HG03175 (cell line): ENCODE results near the gene VWA5B1.
"Not testable (repeated sequence)": the region's sequence is repeated elsewhere in the genome, so short reads cannot be mapped to it uniquely, and the experiment has no call there.

ENCODE experiments used
- ATAC-seq: cut with Tn5 transposase; IDR thresholded peaks from one replicate; pipeline ENCODE4 v1.9.1; 2021; ENCODE audit warnings: mild to moderate bottlenecking, moderate library complexity; ENCODE audit not compliant: unreplicated experiment

VWA5B1 gene, protein sequence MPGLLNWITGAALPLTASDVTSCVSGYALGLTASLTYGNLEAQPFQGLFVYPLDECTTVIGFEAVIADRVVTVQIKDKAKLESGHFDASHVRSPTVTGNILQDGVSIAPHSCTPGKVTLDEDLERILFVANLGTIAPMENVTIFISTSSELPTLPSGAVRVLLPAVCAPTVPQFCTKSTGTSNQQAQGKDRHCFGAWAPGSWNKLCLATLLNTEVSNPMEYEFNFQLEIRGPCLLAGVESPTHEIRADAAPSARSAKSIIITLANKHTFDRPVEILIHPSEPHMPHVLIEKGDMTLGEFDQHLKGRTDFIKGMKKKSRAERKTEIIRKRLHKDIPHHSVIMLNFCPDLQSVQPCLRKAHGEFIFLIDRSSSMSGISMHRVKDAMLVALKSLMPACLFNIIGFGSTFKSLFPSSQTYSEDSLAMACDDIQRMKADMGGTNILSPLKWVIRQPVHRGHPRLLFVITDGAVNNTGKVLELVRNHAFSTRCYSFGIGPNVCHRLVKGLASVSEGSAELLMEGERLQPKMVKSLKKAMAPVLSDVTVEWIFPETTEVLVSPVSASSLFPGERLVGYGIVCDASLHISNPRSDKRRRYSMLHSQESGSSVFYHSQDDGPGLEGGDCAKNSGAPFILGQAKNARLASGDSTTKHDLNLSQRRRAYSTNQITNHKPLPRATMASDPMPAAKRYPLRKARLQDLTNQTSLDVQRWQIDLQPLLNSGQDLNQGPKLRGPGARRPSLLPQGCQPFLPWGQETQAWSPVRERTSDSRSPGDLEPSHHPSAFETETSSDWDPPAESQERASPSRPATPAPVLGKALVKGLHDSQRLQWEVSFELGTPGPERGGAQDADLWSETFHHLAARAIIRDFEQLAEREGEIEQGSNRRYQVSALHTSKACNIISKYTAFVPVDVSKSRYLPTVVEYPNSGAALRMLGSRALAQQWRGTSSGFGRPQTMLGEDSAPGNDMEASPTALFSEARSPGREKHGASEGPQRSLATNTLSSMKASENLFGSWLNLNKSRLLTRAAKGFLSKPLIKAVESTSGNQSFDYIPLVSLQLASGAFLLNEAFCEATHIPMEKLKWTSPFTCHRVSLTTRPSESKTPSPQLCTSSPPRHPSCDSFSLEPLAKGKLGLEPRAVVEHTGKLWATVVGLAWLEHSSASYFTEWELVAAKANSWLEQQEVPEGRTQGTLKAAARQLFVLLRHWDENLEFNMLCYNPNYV

DNA sequence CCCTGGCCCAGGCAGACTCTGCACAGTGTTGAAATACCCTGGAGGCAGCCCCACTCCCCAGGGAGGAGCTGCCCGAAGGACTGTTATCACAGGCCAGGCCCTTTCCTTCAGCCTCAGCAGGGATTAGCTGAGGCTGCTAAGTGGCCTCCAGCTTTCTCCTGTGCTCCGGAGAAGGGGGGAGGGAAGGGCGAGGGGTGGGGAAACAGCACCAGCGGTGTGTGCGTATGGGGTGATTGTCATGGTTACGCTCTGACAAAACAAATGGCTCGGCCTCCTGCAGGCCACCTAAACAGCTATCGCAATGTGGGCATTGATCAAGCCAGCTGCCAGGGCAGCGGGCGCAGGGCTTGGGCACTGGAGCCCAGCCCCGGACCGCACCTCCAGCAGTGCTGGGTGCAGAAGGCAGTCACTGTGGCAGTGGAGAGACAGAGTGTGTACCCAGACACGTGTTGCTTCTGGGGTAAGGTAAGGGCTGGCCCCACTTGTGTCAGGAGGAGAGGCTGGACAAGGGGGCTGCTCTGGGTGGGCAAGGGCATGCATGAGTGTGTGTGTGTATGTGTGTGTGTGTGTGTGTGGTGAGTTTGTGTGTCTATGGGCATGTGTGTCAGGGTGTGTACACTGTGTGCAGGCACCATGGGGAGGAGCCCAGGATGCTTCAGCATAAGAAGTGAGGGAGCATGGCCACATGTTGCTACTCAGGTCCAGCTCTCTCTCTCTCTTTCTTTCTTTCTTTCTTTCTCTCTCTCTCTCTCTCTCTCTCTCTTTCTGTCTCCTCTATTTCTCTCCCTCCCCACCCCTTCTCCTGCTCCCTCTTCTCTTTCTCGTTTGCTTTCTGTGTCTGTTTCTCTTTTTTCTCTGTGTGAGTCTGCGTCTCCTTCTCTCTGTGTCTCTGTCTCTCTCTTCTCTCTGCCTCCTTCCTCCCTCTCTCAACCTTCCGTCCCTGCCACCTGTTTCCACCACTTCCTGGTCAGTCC, at the start of gene VWA5B1:
TSS of gene VWA5B1 (plus strand) at position 252 of the 974 bp plus-strand sequence. CDS start 19,727 bp downstream, outside the sequence.
- no peak for ATAC-seq

DNA sequence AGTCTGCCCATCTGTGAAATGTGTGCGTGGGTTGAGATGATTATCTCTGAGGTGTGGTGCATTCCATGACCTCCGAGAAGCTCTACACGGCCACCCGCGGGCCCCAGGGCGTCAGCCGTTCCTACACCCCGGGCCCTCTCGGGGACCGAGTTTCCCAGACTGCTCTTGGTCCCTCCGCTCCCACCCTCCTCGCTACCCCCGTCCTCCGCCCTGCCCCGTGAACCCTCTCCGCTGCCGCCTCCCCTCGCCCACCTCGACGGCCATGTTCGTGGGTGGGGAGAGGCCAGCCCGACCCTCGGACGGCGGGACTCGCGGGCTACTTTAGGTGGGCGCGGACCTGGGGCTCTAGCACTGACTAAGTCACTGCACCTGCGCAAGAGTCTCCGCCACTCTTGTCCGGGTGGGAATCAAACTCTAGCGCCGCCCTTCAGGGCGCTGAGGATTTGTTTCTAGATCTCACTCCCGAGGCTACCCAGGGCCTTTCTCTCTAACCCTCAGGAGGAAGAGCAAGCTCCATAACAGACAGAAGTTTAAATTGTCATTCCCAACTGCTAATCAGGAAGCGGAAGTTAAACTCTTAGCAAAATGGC, 47.7 kb upstream of the VWA5B1 start:
- ATAC-seq, result no peak

GRCh38 chr1:20248971-20249612, 41.6 kb upstream of the VWA5B1 start:
- ATAC-seq, result no peak

GRCh38 chr1:20250340-20250989, 40.2 kb upstream of the VWA5B1 start:
- ATAC-seq, result no peak

DNA sequence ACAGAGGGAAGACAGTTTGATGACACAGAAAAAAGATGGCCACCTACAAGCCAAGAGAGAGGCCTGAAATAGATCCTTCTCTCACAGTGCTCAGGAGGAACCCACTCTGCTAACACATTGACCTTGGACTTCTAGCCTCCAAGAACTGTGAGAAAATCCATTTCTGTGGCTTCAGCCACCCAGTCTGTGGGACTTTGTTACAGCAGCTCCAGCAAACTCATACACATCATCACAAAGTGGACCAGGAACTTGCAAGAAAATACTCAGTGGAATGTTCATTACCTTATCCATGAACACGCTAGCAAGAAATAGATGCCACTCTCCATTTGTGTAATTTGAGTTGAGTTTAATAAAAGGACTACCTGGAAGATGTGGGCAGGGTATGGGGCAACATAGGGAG, 38.1 kb upstream of the VWA5B1 start:
- ATAC-seq, result no peak

DNA sequence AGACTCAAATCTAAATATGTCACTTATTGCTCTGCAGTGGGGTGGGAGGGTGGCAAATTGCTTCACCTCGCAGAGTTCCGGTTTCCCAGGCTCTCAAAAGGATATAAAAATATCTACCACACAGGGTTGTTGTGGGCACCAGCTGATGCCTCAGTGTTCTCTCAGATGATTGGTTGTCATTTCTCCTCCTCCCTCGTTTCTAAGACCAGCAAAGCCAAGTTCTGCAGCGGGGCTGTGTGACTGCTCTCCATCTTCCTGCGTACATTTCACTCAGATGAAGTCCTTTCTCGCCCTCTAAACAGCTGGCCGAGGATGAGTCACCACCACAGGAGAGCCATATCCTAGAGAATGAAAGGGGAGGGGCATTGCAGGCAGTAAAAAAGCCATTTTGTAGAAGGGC, 35.0 kb upstream of the VWA5B1 start:
- no peak for ATAC-seq

DNA sequence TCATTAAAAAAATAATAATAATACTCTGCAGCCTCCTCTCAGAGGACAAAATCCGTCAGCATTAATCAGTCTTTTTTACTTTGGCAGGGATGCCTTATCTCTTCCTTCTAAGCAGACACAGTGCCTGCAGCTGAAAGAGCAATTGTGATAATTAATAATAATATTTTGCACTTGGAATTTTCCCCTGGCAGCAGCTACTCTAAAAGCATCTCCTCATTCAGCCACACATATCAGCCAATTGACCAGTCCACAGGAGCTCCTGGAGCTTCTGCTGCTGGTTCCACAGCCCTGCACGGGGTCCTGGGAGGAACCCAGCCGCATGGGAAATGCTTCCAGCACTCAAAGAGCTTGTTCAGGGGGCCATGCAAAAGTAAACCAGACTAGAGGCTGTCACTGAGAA, 31.0 kb upstream of the VWA5B1 start:
- ATAC-seq, result no peak

DNA sequence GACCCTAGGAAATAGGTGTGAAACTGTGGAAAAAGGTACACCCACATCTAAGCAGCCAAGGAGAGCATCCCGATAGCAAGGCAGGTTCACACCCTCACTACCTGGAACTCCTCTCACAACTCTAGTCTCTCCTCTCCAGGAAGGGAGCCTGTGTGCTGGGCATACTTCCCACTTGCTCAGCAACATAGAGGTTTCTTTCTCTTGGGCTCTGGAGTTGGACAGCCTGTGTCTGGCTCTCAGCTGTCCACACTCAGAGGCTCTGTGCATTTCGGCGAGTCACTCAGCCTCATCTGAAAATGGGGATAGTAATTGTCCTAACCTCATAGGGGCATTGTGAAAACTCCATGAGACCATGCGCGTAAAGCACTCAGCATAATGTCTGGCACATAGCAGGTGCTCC, 29.6 kb upstream of the VWA5B1 start:
- ATAC-seq, result no peak

DNA sequence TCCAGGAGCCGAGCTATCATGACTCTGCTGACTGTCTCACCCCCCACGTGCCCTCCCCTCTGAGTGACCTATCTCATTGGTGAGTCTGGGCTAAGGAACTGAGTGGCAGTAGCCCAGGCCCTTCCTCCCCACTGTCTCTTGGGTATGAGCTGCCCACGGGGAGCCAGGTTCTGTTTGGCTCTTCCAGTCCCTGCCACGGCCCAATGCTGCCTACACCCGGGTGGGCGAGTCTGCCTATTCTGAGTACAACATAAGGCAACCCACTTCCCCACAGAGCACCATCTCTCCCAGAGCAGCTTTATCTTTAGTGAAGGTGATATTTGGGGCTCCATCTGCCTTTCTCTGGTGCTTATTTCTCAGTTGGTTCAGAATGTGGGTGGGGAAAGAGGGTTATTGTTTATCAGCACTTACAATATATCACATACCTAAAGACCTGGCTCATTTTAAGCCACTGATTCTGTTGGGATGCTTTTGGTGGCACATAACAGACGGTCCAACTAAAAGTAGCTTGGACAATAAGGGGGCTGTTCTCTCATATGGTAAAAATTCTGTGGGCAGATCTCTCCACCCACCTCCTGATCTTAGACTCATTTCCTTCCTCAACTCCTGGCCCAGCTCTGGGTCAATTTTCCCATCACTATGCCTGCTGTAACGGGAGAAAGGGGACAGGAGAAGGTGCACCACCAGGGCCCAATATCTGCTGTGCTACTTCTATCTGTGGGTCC, 27.7 kb upstream of the VWA5B1 start:
- no peak for ATAC-seq

DNA sequence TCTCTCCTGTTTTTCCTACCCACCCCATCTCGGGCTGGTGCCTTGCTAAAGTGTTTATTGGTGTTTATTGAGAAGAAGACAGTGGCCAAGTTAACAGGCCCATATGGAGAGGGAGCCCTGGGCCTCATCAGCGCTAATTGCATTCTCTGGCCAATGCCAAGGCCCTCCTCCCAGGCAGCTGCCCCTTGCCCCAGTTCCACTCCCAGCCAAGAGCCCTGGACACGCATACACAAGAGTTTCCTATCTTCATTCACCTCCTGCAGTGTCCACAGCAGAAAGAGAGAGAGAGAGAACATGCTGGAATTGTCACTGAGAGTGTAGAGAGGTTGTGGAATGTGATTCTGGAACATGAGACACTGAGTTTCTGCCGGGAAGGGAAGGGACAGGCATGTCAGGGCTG, 25.4 kb upstream of the VWA5B1 start:
- ATAC-seq, result no peak

DNA sequence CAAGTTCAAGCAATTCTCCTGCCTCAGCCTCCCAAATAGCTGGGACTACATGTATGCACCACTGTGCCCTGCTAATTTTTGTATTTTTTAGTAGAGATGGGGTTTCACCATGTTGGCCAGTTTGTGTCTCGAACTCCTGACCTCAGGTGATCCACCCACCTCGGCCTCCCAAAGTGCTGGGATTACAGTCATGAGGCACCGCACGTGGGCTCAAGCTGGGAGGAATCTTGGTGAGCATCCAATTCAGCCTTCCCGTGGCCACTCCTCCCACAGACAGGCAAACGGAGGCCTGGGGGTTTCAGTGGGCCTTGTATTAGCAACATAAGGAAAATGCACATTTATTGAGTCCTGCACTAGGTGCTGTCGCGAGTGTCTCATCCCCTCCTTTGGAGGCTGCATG, 24.5 kb upstream of the VWA5B1 start:
- ATAC-seq, result no peak

DNA sequence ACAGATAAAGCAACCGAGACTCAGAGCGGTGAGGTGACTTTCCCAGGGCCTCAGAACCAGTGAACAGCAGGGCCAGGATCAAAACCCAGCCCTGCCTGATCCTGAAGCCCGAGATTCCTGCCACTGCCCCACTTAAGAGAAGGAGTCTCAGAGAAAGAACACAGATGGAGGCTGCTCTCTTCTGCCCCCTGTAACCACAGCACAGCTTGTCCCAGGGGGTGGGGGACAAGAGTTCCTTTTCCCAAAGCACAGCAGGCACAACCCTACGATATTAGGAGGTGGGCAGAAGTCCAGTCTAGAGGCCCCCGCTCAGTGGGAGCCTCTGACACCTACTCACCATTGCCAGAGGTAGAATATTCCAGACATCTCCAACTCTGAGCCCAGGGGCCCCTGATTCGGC, 24.0 kb upstream of the VWA5B1 start:
- ATAC-seq, result no peak

DNA sequence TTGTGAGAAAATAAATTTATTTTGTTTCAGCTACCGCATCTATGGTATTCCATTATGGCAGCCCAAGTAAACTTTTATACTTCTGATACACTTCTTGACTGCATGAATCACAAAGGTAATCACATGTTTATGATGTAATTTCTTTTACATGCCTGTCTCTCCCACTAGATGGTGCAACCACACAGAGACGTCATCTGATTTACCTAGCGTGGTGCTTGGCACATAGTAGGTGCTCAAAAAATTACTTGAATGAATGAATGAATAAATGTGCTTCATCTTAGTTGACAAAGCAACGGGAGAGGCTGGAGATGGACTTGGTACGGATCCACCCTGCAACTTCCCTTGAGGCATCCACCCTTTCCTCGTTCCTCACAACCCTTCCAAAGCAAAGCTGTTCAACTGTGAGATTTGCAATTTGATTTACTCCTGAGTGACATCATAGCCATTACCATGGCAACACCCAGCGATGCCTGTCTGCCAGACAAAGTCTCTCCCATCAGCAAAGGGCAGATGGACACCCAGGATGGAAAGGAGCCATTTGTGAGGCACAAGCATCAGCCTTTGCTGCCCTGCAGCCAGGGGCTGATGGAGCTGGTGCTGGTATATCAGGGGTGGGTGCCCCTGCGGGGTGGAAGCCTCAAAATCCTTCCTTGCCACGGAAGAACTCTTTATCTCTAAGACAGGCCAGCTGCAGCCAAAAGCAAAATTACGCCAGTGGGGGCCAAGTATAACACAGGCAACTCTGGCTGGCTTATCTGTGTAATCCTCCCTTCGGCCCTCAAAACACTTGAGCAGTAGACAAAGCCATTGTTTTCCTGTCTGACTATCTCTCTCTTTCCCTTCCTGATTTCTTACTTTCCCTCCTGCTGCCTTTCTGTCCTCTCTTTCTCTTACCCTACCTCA, 18.9 kb upstream of the VWA5B1 start:
- no peak for ATAC-seq

GRCh38 chr1:20273716-20274115, 17.0 kb upstream of the VWA5B1 start:
- ATAC-seq, result not testable (repeated sequence)

GRCh38 chr1:20275319-20275925, 15.3 kb upstream of the VWA5B1 start:
- no peak for ATAC-seq

- ATAC-seq, result no peak
Measured at GRCh38 chr1:20276485-20277159, 14.1 kb upstream of the VWA5B1 start.
